ENCODE results near the gene SUSD4.

SUSD4 gene

GRCh38 chr1:223248770-223249140, 115.2 kb downstream of the SUSD4 start:
- no peak for DNase-seq

GRCh38 chr1:223248001-223248769, 115.8 kb downstream of the SUSD4 start:
- no peak for DNase-seq

GRCh38 chr1:223246476-223247112, 117.4 kb downstream of the SUSD4 start:
- no peak for DNase-seq

- no peak for DNase-seq
Observed at GRCh38 chr1:223245983-223246382, 118.0 kb downstream of the SUSD4 start.

- DNase-seq = no peak
Observed at GRCh38 chr1:223245411-223245810, 118.6 kb downstream of the SUSD4 start.

GRCh38 chr1:223244366-223245103, 119.4 kb downstream of the SUSD4 start:
- DNase-seq = no peak

- DNase-seq = no peak
Observed at GRCh38 chr1:223243441-223244050, 120.4 kb downstream of the SUSD4 start.

GRCh38 chr1:223242971-223243370, 121.0 kb downstream of the SUSD4 start:
- DNase-seq = no peak

GRCh38 chr1:223242382-223242955, 121.5 kb downstream of the SUSD4 start:
- no peak for DNase-seq

- no peak for DNase-seq
Observed at GRCh38 chr1:223240122-223240521, 123.9 kb downstream of the SUSD4 start.

GRCh38 chr1:223235091-223235490, 128.9 kb downstream of the SUSD4 start:
- DNase-seq = no peak

GRCh38 chr1:223234534-223234933, 129.4 kb downstream of the SUSD4 start:
- DNase-seq = no peak

- no peak for DNase-seq
Observed at GRCh38 chr1:223234170-223234514, 129.8 kb downstream of the SUSD4 start.

- peak in 1 of 2 donors; percentile 34 for DNase-seq
Observed at GRCh38 chr1:223233410-223234169, 130.4 kb downstream of the SUSD4 start.

GRCh38 chr1:223233019-223233409, 131.0 kb downstream of the SUSD4 start:
- DNase-seq = no peak

- no peak for DNase-seq
Observed at GRCh38 chr1:223231581-223231980, 132.4 kb downstream of the SUSD4 start.

GRCh38 chr1:223231011-223231572, 132.9 kb downstream of the SUSD4 start:
- DNase-seq = no peak

GRCh38 chr1:223230161-223230881, 133.7 kb downstream of the SUSD4 start:
- no peak for DNase-seq

- no peak for DNase-seq
Observed at GRCh38 chr1:223229756-223230155, 134.2 kb downstream of the SUSD4 start.

GRCh38 chr1:223228931-223229528, 134.9 kb downstream of the SUSD4 start:
- DNase-seq = no peak

- no peak for DNase-seq
Observed at GRCh38 chr1:223228201-223228600, 135.8 kb downstream of the SUSD4 start.

Measured in hippocampal formation (tissue), 2 donors.